ENCODE data around the gene PLA1A.

DNA sequence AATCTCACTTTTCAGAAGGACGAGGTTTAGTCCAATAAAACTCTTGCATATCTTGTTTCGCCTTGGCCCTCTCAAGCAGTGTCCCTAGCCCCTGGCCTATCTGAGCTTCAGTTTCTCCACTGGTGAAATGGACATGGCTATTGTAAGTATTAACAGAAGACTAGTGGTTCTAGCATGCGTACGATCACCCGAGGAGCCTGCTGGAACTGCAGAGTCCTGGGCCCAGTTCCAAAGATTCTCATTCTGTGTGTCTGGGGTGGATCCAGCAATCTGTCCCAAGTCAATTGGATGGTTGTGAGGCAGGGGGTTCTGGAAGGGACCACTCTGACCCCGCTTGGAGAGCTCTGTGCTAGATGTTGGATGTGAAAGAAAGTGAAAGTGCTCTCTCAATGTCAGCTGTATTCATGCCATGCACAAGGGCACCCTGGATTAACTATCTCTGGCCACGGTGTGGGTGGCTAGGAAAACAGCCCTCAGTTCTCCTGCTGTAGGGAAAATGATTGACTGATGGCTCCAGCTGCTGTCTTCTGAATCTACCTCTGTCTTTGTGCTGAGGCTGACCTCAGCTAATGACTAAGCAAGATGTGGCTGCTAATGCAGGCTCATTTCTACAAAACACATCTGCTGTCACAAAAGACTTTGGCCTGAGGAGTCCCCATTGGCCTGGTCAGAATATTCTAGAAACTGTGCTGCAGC is 1.9 kb upstream of the PLA1A start:
- TF ChIP-seq, protein P1, sequence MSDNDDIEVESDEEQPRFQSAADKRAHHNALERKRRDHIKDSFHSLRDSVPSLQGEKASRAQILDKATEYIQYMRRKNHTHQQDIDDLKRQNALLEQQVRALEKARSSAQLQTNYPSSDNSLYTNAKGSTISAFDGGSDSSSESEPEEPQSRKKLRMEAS (IDR thresholded peaks at IDR 0.05; ENCODE audit: low read depth, low read length), result no peak
- no peak for TF ChIP-seq POLR2A (IDR thresholded peaks at IDR 0.05; ENCODE audit: extremely low read depth, insufficient read length)
